Endometrial microvascular endothelial cells (primary cell): ENCODE results near the gene PSD2. TPM values are rescaled to one million over a fixed set of nuclear protein-coding genes. Genes with fewer than 3 reads are reported as not detected.

ENCODE experiments used
- in situ Hi-C: cut with HindIII; loops from 2 replicates; pipeline ENCODE4 v1.10.0; 2017; ENCODE audit warnings: low sequenced_read_pairs, low pct_unique_long_range_greater_than_20kb; ENCODE audit errors: inconsistent ontology term
- total RNA-seq: library from RNA; depleted of rRNA; stranded (reverse); fragments of >200 nt; gene quantifications from one replicate; pipeline ENCODE4 v1.2.3, GENCODE V29; 2015; ENCODE audit errors: inconsistent ontology term

The PSD2 gene
- total RNA-seq, 1 donor from 2014 or later: not detected

DNA sequence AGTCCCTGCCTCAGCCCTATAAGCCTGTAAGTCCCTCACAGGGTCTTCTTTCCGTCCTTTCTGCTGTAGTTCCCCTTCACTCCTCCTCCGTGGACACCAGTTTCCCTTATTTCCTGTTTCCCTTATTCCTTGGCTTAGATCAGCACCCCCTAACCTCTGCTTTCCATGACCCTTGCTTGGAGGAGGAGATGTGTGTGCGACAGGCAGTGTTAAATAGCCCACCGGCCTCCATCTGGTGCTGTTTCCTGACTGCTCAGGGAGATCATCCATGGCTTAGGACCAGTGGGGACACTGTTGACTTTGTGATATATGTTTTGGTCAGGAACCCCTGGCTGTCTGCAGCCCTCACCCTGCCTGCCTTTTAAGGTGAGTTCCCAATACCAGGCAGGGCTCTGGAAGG, 34.1 kb upstream of the PSD2 start:
- in situ Hi-C loops: loop anchor here (25.0 kb wide), 1 partner anchor 124 kb away; the partner anchor contains the start of gene CXXC5

DNA sequence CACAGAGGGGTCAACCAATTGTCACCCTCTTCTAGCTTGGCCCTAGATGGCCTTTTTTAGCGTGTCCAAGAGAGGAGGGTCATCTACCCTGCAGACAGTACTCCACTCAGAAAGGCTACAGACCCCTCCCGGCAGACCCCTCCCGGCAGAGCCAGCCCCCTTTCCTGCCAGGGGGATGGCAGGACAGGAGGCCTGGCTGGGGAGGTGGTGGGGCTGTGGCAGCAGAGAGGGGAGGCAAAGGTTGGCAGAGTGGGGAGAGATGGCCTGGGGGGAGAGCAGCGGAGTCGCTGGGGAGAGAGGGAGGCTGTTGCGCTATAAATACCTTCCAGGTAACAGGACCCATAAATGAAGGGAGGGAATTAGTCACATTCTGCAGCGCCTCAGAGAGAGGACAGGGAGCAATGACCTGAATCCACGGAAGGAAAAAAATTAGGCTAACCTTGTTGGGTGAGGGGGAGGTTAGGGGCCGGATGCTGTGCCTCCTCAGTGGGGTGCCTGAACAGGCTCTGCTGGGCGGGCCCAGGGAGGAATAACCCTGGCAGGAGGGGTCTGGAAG, 32.9 kb upstream of the PSD2 start:
- in situ Hi-C loops: loop anchor here (25.0 kb wide), 1 partner anchor 125 kb away; the partner anchor contains the start of gene CXXC5

DNA sequence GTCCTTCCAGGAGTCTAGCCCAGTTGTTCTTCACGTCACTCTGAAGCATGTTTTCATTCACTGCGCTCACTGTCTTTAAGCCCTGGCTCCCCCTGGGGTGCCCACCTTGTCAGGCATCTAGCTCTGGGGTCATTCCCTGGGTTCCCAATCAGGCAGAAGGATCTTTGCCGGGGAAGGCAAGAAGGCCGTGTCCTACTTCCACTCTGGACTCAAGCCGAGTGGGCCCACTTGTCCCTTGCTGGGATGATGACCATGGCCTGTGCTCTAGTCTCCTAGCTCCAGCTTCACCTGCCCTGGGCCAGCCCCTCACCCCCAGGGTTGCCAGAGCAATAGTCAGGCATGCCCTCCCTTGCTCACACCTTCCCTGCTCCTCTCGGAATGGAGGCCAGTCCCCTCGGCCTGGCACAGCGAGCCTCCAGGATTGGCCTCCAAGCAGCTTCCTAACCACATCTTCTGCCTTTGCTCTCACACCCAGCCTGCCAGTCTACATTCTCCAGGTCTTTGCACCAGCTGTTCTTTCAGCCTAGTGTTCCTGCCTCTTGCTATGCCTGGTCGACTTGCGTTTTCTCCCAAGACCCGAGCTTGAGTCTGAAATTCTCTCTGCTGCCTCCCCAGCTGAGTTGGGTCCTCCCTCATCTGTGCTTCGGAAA, 32.2 kb upstream of the PSD2 start:
- in situ Hi-C loops: loop anchor here (25.0 kb wide), 1 partner anchor 126 kb away; the partner anchor contains the start of gene CXXC5

DNA sequence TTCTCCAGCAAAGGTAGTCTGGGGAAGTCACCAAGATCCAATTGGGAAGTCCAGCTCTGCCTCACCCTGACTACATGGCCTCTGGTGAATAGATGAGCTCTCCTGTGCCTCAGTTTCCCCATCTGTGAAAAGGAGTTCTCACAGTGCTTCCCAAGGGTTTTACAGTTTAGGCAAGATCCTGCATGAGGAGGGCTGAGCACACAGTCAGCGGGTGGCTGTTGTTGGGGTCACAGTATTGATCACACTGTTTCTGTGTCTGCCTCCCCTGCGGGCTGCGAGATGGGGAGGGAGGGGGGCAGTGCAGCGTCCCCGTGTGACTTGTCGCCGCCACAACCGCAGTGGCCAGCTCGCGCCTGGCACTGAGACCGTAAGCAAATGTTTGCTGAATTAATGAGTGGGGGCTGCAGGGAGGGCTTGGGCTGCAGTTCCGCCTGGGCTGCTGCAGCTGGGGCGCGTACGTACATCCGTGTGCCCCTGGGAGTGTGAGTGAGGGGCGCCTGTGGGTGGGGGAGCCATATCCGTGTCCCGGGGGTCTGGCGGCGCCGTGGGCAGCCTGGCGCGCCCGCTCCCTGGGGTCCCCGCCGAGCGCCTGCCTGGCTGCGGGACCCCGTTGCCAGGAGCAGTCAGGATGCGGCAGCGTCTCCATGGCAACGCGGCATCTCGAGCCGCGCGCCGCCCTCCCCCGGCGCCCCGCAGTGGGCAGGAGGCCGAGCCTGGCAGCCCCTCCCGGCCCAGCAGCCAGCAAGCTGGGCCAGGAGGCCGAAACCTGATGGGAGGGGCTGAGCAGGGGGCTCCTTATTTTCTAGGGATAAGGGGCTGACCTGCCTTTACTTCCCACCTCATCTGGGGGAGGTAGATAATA, 31.4 kb upstream of the PSD2 start:
- in situ Hi-C loops: loop anchor here (25.0 kb wide), 1 partner anchor 127 kb away; the partner anchor contains the start of gene CXXC5

DNA sequence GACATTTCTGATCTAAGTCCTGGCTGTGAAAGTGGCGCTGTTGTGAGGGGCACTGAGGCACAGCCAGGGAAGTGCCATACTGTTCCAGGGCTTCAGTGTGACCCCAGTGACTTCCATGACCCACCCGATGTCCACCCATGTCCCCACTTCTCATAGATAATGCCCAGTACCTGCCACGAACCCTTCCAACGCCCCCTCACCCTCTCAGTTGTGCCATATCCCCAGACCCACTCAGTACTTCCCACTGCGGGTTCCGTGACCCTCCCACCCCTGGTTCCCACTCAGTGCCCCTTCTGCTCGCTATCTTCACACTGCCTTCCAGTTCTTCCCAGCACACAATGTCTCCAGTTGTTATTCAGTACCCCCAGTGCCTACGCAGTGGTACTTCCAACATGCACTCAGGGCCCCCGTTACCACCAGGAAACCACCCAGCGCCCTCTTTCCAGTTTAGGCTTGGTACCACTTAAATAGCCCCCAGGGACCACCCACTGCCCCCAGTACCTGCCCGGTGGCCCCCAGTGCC, 30.7 kb upstream of the PSD2 start:
- in situ Hi-C loops: loop anchor here (25.0 kb wide), 1 partner anchor 128 kb away; the partner anchor contains the start of gene CXXC5

DNA sequence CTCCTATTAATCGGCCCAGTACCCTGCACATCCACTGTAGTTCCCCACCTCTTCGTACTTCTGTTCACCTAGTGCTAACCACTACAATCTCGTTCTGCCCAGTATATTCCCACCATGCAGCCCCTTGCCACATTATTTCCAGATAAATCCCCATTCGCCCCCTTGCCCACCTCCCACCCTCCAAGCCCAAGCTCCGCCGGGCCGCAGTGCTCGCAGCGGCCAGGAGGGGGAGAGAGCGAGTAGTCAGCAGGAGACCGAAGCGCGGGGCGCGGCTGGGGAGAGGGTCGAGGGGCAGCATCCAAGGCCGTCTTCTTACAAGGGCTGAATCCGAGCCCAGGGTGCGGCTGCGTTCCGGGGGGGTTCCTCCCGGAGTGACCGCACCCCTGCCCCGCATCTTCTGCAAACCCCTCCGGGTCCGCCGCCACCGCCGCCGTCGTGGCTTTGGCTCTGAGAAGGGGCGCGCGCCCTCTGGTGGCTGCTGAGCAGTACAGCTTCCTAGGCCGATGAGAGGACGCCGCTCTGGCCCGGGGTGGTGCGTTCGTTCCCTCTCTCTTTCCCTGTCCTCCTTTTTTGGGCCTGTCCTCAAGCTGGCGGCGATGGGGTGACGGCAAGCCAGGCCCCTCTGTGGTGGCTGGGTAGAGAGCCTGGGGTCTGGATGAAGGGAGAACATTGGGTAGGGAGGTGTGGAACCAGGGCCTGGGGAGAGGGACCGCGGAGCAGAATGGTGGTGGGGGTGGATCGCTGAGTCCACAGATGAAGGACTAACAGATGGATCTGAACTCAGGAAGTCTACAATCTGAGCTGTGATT, 30.0 kb upstream of the PSD2 start:
- in situ Hi-C loops: loop anchor here (25.0 kb wide), 1 partner anchor 128 kb away; the partner anchor contains the start of gene CXXC5

DNA sequence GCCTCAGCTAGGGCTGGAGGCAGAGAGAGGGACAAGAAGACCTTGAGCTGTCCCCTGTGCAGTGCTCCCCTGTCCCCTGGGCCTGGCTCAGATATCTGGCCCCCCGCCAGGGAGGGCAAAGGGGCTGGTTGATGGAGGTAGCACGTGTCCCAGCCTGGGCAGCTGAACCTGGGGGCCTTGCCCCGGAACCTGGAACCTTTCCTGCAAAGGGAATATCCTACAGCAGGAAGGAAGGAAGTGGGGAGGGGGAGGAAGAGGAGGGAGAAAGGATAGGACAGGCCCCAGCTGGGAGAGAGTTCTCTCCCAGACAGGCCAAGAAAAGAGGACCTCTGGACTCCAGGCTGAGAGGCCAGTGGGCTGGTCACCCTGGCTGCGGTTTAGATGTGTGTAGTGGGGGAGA, 27.6 kb upstream of the PSD2 start:
- in situ Hi-C loops: loop anchor here (25.0 kb wide), 1 partner anchor 131 kb away; the partner anchor contains the start of gene CXXC5

DNA sequence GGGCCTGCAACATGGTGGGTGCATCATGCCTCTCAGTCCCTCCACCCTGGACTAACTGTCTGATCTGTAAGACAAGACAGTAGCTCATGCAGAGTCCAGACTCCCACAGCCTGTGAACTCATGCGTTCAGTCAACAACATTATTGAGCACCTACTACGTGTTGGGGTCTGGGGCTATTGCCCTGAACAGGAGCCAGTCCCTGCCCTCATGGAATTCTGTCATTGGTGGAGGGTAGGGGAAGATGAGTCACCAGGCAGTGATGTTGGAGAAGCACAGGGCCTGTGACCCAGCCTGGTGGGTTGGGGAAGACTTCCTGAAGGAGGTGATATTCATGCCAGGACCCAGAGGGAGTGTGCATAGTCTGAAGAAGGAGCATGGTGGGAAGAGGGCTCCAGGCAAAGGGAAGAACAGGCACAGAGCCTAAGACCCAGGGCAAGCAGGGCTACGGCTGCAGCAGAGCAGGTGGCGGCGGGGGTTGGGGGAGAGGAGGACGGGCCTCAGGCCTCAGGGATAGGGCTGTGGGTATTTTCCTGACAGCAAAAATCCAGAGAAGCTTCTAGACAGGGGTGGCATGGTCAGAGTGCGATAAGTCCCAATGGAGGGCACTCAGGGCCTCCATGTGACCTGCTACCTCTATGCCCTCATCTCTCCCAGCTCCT, 26.7 kb upstream of the PSD2 start:
- in situ Hi-C loops: loop anchor here (25.0 kb wide), 1 partner anchor 132 kb away; the partner anchor contains the start of gene CXXC5

DNA sequence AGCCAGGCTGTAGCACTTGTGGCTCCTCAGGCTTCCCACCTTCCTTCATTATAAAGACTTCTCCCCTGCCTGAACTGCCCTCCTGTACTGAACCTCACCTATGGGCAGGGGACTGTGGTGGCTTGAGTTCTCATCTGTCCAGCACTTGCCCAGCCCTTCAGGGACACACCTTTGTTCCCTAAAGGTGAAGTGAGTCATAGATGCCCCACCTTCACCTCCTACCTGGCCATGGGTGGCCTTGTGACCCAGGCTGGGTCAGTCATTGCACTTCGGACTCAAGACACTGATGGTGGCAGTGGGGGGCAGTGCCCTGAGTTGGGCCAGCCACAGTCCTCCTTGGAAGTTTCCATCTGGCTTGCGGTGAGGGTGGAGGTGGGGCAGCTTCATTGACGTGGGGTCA, 26.1 kb upstream of the PSD2 start:
- in situ Hi-C loops: loop anchor here (25.0 kb wide), 1 partner anchor 132 kb away; the partner anchor contains the start of gene CXXC5

DNA sequence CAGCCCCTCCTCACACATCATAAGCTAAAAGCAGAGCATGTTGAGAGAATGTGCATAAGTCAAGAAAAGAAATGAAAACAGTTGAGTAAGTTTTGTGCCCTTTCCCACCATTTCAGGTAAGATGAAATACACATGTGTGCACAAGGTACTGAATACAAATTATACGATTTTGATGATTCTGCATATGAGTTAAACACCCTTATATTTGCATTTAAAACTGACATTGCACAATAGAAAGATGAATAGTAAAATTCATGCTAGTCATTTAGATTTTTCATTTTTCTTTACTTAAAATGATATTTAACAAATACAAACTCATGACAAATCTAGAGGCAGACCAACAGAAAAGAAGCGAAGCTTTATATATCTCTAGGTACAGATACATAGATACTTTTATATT, 24.9 kb upstream of the PSD2 start:
- in situ Hi-C loops: loop anchor here (25.0 kb wide), 1 partner anchor 133 kb away; the partner anchor contains the start of gene CXXC5

DNA sequence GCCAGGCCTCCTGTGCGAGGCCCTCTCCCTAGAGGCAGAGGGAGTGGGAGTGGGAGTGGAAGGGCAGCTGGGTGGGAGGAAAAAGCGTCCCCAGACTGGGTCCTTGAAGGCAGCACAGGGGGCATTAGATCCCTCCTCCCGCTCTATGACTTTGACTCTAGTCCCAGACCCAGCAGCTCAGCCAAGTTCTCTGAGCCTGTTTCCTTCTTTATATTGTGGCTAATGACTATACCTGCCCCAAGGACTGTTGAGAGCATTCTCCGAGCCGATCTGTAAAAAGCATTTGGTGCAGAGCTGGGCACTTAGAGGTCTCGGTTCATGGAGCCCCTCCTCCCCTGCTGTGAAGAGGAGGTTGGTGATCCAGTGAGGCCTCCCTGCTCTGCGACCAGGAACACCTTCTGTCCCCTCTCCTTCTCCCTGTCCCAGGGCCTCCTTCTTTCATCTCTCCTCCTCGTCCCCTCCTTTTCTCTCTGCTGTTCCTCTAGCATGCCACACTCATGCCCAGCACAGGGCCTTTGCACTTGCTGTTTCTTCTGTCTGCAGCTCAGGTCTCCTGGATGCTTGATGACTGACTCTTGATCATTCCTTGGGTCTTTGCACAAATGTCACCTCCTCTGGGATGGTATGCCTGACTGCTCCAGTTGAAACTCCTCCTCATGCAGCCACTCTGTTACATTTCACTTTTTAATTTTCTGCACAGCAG, 23.4 kb upstream of the PSD2 start:
- in situ Hi-C loops: loop anchor here (25.0 kb wide), 1 partner anchor 135 kb away; the partner anchor contains the start of gene CXXC5

DNA sequence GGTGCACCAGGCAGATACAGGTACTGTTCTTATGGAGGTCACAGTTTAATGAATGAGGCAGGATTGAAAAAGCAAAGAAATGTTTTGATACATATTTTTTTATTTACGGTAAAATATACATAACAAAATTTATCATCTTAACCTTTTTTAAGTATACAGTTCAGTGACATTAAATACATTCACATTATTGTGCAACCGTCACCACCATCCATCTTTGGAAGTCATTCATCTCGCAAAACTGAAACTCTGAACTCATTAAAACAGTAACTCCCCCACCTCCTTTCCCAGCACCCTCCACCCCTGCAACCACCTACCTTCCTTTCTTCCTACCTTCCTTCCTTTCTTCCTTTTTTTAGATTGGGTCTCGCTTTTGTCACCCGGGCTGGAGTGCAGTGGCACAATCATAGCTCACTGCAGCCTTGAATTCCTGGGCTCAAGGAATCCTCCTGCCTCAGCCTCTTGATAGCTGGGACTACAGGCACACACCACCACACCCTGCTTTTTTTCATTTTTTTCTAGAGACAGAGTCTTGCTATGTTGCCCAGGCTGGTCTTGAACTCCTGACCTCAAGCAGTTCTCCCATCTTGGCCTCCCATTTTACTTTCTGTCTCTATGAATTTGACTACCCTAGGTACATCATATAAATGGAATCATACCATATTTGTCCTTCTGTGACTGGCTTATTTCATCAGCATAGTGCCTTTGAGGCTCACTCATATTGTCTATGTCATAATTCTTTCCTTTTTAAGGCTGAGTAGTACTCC, 22.5 kb upstream of the PSD2 start:
- in situ Hi-C loops: loop anchor here (25.0 kb wide), 1 partner anchor 136 kb away; the partner anchor contains the start of gene CXXC5

DNA sequence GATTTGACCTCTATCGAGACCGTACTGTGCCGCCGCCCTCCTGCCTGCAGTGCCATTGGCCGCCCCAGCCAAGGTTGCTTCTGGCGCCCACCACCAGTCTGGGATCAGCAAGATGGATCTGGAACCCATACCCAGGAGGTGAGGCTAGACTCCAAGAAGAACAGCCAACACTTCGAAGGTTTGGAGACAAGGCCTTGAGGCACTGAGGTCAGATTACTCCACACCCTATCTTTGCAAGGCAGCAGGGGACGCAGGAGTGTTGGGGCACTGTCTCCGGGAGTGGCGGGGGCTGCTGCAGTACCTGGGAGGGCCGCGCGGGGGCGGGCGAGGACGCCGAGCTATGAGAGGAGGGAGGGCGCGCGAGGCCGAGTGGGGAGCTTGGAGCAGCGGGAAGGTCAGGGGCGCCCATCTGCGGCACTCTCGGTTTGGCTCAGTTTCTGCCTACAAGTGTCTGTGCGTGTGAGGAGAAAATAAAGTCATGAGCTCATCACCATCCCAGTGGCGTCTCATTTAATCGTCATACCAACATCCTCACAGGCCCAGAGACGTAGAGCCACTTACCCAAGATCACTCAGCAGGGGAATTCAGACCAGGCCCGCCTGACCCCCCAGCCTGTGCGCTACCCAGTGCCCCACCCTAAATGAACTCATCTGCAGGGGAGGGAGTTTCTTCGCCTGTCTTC, 20.5 kb upstream of the PSD2 start:
- in situ Hi-C loops: loop anchor here (25.0 kb wide), 1 partner anchor 138 kb away; the partner anchor contains the start of gene CXXC5

DNA sequence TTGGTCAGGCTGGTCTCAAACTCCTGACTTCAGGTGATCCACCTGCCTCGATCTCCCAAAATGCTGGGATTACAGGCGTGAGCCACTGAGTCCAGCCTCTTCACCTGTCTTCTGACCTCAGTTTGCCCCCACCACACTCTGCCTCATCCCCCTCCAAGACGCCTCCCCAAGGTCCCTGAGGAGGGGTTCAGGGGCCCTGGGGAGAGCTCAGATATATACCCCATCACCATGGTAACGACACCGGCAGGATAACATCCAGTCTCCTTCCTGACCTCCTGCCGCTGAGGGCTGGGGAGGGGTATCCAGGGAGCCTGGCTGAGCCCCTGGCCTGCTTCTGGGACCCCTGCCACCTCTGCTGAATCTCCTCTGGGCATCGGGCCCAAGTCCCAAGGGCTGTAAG, 19.7 kb upstream of the PSD2 start:
- in situ Hi-C loops: no loop called here

DNA sequence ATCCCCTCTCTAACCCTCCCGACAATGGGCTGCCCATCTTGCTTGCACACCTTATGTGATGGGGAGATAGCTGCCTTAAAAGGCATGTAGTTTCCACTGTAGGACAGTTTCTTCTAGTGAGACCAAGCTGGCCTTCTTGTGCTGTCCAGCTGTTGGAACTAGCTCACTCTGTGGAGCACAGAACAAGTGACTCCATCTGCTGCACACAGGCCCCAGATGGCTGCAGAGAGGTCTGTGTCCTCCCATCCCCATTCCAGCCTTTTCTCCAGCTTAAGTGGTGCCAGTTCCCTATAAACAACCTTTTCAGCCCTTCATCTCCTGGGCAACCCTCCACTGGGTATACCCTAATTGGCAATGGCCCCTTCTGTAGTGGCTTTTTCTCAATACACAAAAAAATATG, 18.7 kb upstream of the PSD2 start:
- in situ Hi-C loops: no loop called here

DNA sequence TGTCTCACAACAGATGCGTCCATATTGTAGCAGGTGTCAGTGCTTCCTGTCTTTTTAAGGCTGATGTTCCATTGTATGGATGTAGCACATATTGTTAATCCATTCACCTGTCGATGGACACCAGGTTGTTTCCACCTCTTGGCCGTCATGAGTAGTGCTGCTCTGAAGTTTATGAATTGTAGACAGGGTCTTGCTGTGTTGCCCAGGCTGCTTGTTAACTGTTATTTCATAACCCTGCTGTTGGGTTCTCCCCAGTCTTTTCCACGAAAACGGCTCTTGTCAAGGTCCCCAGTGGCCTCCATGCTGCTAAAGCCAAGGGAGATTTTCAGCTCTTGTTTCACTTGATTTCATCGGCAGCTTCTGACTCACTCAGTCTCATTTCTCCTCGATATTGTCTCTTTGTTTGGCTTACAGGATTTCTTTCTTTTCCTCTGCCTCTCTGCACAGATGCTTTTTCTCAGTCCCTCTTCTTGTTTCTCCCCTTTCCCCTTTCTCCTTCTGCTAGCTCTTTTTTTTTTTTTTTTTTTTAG, 12.1 kb upstream of the PSD2 start:
- in situ Hi-C loops: no loop called here
